ENCODE results near the gene CHRM5. TPM values are rescaled to one million over a fixed set of nuclear protein-coding genes. Genes with fewer than 3 reads are reported as not detected.

Gene CHRM5
- total and polyA plus RNA-seq, 9 of the 15 experiments (the other 6 are each of a cell fraction or from before 2014, with no cell fraction given) = not detected

DNA sequence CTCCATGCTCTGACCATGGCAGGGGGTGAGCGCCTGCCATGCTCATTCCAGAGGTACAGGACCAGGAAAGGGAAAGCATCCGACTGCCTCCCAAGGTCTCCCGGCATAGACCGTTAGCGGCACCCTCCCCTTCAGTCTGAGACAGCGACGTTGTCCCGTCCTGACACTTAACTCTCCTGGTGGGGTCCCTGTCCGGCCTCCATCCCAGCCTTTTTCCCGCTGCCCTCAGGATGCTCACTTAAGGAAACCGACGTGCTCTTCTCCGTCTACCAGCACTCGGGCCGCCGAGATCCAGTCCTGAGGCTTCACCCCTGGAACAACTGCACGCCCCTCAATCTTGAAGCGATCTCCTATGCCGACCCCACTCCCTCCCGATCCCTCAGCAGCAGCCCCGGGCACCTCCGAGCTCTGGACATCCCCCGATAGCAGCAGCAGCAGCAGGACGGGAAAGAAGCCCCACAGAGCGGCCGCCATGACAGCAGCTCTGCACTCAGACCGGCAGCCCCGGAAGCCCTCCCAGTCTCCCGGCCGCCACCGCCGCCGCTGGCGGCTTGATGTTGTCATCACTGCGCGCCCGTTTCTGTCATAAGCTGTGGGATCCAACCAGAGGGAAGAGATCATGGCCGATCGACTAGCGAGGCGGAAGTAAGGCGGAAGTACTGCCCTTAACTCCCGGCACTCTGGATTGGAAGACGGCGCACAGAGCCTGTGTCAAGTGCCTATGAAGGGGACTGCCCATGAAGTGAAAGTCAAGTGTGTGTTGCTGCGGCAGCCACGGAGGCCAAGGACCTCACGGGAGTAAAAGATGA lies 133.3 kb downstream of the CHRM5 start, which contains the start of the genes EMC7 and PGBD4 (continued):
- TF ChIP-seq, protein P1, sequence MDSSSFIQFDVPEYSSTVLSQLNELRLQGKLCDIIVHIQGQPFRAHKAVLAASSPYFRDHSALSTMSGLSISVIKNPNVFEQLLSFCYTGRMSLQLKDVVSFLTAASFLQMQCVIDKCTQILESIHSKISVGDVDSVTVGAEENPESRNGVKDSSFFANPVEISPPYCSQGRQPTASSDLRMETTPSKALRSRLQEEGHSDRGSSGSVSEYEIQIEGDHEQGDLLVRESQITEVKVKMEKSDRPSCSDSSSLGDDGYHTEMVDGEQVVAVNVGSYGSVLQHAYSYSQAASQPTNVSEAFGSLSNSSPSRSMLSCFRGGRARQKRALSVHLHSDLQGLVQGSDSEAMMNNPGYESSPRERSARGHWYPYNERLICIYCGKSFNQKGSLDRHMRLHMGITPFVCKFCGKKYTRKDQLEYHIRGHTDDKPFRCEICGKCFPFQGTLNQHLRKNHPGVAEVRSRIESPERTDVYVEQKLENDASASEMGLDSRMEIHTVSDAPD (CRISPR knock-in tag; IDR thresholded peaks at IDR 0.05) = no peak
- peak; percentile 91 for TF ChIP-seq POLR2H (tag; IDR thresholded peaks at IDR 0.05; ENCODE audit: low read depth)
- no peak for TF ChIP-seq ZNF766 (CRISPR knock-in tag; conservative IDR thresholded peaks at IDR 0.05)
- TF ChIP-seq, protein P2, sequence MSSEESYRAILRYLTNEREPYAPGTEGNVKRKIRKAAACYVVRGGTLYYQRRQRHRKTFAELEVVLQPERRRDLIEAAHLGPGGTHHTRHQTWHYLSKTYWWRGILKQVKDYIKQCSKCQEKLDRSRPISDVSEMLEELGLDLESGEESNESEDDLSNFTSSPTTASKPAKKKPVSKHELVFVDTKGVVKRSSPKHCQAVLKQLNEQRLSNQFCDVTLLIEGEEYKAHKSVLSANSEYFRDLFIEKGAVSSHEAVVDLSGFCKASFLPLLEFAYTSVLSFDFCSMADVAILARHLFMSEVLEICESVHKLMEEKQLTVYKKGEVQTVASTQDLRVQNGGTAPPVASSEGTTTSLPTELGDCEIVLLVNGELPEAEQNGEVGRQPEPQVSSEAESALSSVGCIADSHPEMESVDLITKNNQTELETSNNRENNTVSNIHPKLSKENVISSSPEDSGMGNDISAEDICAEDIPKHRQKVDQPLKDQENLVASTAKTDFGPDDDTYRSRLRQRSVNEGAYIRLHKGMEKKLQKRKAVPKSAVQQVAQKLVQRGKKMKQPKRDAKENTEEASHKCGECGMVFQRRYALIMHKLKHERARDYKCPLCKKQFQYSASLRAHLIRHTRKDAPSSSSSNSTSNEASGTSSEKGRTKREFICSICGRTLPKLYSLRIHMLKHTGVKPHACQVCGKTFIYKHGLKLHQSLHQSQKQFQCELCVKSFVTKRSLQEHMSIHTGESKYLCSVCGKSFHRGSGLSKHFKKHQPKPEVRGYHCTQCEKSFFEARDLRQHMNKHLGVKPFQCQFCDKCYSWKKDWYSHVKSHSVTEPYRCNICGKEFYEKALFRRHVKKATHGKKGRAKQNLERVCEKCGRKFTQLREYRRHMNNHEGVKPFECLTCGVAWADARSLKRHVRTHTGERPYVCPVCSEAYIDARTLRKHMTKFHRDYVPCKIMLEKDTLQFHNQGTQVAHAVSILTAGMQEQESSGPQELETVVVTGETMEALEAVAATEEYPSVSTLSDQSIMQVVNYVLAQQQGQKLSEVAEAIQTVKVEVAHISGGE (CRISPR knock-in tag; IDR thresholded peaks at IDR 0.05) = peak in 1 of 3 experiments; percentile 87; a peak in 2 of 6 replicates
- TF ChIP-seq, protein P3, sequence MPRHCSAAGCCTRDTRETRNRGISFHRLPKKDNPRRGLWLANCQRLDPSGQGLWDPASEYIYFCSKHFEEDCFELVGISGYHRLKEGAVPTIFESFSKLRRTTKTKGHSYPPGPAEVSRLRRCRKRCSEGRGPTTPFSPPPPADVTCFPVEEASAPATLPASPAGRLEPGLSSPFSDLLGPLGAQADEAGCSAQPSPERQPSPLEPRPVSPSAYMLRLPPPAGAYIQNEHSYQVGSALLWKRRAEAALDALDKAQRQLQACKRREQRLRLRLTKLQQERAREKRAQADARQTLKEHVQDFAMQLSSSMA (CRISPR knock-in tag; IDR thresholded peaks at IDR 0.05) = no peak
- TF ChIP-seq ZNF263 (CRISPR knock-in tag; IDR thresholded peaks at IDR 0.05; ENCODE audit: borderline replicate concordance) = no peak; the same call in 1 of the 2 replicates
- TF ChIP-seq, protein P4, sequence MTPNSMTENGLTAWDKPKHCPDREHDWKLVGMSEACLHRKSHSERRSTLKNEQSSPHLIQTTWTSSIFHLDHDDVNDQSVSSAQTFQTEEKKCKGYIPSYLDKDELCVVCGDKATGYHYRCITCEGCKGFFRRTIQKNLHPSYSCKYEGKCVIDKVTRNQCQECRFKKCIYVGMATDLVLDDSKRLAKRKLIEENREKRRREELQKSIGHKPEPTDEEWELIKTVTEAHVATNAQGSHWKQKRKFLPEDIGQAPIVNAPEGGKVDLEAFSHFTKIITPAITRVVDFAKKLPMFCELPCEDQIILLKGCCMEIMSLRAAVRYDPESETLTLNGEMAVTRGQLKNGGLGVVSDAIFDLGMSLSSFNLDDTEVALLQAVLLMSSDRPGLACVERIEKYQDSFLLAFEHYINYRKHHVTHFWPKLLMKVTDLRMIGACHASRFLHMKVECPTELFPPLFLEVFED (CRISPR knock-in tag; conservative IDR thresholded peaks at IDR 0.05) = no peak
- TF ChIP-seq, protein P5, sequence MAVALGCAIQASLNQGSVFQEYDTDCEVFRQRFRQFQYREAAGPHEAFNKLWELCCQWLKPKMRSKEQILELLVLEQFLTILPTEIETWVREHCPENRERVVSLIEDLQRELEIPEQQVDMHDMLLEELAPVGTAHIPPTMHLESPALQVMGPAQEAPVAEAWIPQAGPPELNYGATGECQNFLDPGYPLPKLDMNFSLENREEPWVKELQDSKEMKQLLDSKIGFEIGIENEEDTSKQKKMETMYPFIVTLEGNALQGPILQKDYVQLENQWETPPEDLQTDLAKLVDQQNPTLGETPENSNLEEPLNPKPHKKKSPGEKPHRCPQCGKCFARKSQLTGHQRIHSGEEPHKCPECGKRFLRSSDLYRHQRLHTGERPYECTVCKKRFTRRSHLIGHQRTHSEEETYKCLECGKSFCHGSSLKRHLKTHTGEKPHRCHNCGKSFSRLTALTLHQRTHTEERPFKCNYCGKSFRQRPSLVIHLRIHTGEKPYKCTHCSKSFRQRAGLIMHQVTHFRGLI (CRISPR knock-in tag; IDR thresholded peaks at IDR 0.05) = no peak
- TF ChIP-seq MYC (IDR thresholded peaks at IDR 0.05; ENCODE audit: low read depth, low read length) = peak; percentile 90
- TF ChIP-seq MYC (CRISPR knock-in tag; IDR thresholded peaks at IDR 0.05; ENCODE audit: borderline replicate concordance, low read depth) = no peak
- TF ChIP-seq, protein P6, sequence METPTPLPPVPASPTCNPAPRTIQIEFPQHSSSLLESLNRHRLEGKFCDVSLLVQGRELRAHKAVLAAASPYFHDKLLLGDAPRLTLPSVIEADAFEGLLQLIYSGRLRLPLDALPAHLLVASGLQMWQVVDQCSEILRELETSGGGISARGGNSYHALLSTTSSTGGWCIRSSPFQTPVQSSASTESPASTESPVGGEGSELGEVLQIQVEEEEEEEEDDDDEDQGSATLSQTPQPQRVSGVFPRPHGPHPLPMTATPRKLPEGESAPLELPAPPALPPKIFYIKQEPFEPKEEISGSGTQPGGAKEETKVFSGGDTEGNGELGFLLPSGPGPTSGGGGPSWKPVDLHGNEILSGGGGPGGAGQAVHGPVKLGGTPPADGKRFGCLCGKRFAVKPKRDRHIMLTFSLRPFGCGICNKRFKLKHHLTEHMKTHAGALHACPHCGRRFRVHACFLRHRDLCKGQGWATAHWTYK (CRISPR knock-in tag; IDR thresholded peaks at IDR 0.05) = no peak
- TF ChIP-seq KLF6 (CRISPR knock-in tag; IDR thresholded peaks at IDR 0.05; ENCODE audit: borderline replicate concordance) = no peak
- TF ChIP-seq ZNF347 (CRISPR knock-in tag; IDR thresholded peaks at IDR 0.05; ENCODE audit: low read depth) = no peak

Data from K562 (cell line).